ENCODE results near the gene EVI5. TPM values are rescaled to one million over a fixed set of nuclear protein-coding genes. Genes with fewer than 3 reads are reported as not detected.
"Not testable (repeated sequence)": the region's sequence is repeated elsewhere in the genome, so short reads cannot be mapped to it uniquely, and the experiment has no call there.

Gene EVI5
- total and polyA plus RNA-seq, 7 donors, result 4.5 to 53.5 (median 39.9) TPM

- H3K27me3 ChIP-seq, result no peaks in the 10 kb centered on the region
- intact Hi-C loops (cut with DNase I), result no loop called here
- H3K4me1 ChIP-seq, result no peaks in the 10 kb centered on the region
- no peak overlapping the region for H3K27ac ChIP-seq
- H3K4me3 ChIP-seq, result no peak overlapping the region
- DNase-seq, result no peak
- no peaks in the 10 kb centered on the region for H3K36me3 ChIP-seq
- no peak for TF ChIP-seq CTCF (IDR thresholded peaks at IDR 0.05)
- no peak for TF ChIP-seq POLR2A (IDR thresholded peaks at IDR 0.05)
- no peak for TF ChIP-seq POLR2AphosphoS5 (IDR thresholded peaks at IDR 0.05)
- TF ChIP-seq EP300 (IDR thresholded peaks at IDR 0.05), result no peak
- no peaks in the 10 kb centered on the region for H3K9me3 ChIP-seq
Measured at GRCh38 chr1:92721886-92722285, 63.0 kb downstream of the EVI5 start.

GRCh38 chr1:92721157-92721556 is 63.8 kb downstream of the EVI5 start:
- H3K36me3 ChIP-seq; H3K27me3 ChIP-seq; H3K27ac ChIP-seq; intact Hi-C loops (cut with DNase I); H3K4me3 ChIP-seq; H3K4me1 ChIP-seq; DNase-seq; H3K9me3 ChIP-seq: not testable (repeated sequence)
- WGBS, 2 donors, result 95% methylated on average over 2 of the region's 2 CpGs

GRCh38 chr1:92715476-92715951 is 69.4 kb downstream of the EVI5 start:
- H3K9me3 ChIP-seq; H3K36me3 ChIP-seq; intact Hi-C loops (cut with DNase I); H3K4me1 ChIP-seq; H3K4me3 ChIP-seq; DNase-seq; H3K27me3 ChIP-seq; H3K27ac ChIP-seq: not testable (repeated sequence)
- WGBS, 2 donors, result 92 to 97% methylated on average over 16 of the region's 16 CpGs

- no peaks in the 10 kb centered on the region for H3K27me3 ChIP-seq
- H3K4me3 ChIP-seq, result no peak overlapping the region
- H3K9me3 ChIP-seq, result no peaks in the 10 kb centered on the region
- 73 to 90% methylated on average over 2 of the region's 2 CpGs for WGBS, 2 donors
- peaks cover 0 to 8% (median 0%) of the 10 kb centered on the region in 4 donors for H3K4me1 ChIP-seq
- H3K36me3 ChIP-seq, result no peaks in the 10 kb centered on the region
- TF ChIP-seq POLR2AphosphoS5 (IDR thresholded peaks at IDR 0.05), result no peak
- TF ChIP-seq CTCF (IDR thresholded peaks at IDR 0.05), result no peak
- TF ChIP-seq POLR2A (IDR thresholded peaks at IDR 0.05), result no peak
- no peak for TF ChIP-seq EP300 (IDR thresholded peaks at IDR 0.05)
- DNase-seq, result no peak
- H3K27ac ChIP-seq, result no peak overlapping the region
- intact Hi-C loops (cut with DNase I), result no loop called here
Measured at GRCh38 chr1:92713939-92714338, 71.0 kb downstream of the EVI5 start.

GRCh38 chr1:92711473-92712165 is 73.3 kb downstream of the EVI5 start:
- TF ChIP-seq POLR2A (IDR thresholded peaks at IDR 0.05) (no peak), CTCF (IDR thresholded peaks at IDR 0.05) (no peak), EP300 (IDR thresholded peaks at IDR 0.05) (no peak), POLR2AphosphoS5 (IDR thresholded peaks at IDR 0.05) (no peak)
- 83% methylated on average over 6 of the region's 6 CpGs for WGBS, 2 donors
- Histone ChIP-seq H3K27ac (no peak overlapping the region), H3K36me3 (no peaks in the 10 kb centered on the region), H3K4me1 (peaks cover 0 to 8% (median 0%) of the 10 kb centered on the region in 4 donors), H3K4me3 (no peak overlapping the region), H3K27me3 (no peaks in the 10 kb centered on the region), H3K9me3 (no peaks in the 10 kb centered on the region)
- intact Hi-C loops (cut with DNase I), result no loop called here
- no peak for DNase-seq

GRCh38 chr1:92709738-92710137 is 75.2 kb downstream of the EVI5 start:
- H3K36me3 ChIP-seq, result no peaks in the 10 kb centered on the region
- TF ChIP-seq POLR2A (IDR thresholded peaks at IDR 0.05) (no peak), EP300 (IDR thresholded peaks at IDR 0.05) (no peak), CTCF (IDR thresholded peaks at IDR 0.05) (no peak), POLR2AphosphoS5 (IDR thresholded peaks at IDR 0.05) (no peak)
- no peak overlapping the region for H3K4me3 ChIP-seq
- H3K27me3 ChIP-seq, result no peaks in the 10 kb centered on the region
- intact Hi-C loops (cut with DNase I), result no loop called here
- H3K9me3 ChIP-seq, result no peaks in the 10 kb centered on the region
- DNase-seq, result no peak
- peaks cover 0 to 8% (median 0%) of the 10 kb centered on the region in 4 donors for H3K4me1 ChIP-seq
- H3K27ac ChIP-seq, result no peak overlapping the region
- 72 to 80% methylated on average over 4 of the region's 4 CpGs for WGBS, 2 donors

All from sigmoid colon (tissue), 7 donors.